ENCODE results near the gene ECM2. TPM values are rescaled to one million over a fixed set of nuclear protein-coding genes. Genes with fewer than 3 reads are reported as not detected.

ECM2 gene
- total and polyA plus RNA-seq, 8 donors: 0.56 to 3.2 (median 1.8) TPM

- no peaks in the 10 kb centered on the region for H3K36me3 ChIP-seq
- intact Hi-C loops (cut with DNase I): no loop called here
- WGBS, 2 donors: 84 to 86% methylated on average over 3 of the region's 3 CpGs
- ATAC-seq (no peak), DNase-seq (no peak), FAIRE-seq (no peak)
- H3K4me3 ChIP-seq: no peak overlapping the region
- no peaks in the 10 kb centered on the region for H3K9me3 ChIP-seq
- no peak overlapping the region for H3K27ac ChIP-seq
- TF ChIP-seq CTCF (IDR thresholded peaks at IDR 0.05): no peak
- no peaks in the 10 kb centered on the region for H3K4me1 ChIP-seq
- no peaks in the 10 kb centered on the region for H3K27me3 ChIP-seq
These were observed 61.2 kb downstream of the ECM2 start for GRCh38 chr9:92474587-92474986.

- no peaks in the 10 kb centered on the region for H3K27me3 ChIP-seq
- no peaks in the 10 kb centered on the region for H3K4me1 ChIP-seq
- no peak overlapping the region for H3K27ac ChIP-seq
- FAIRE-seq (no peak), DNase-seq (no peak), ATAC-seq (no peak)
- intact Hi-C loops (cut with DNase I): no loop called here
- H3K4me3 ChIP-seq: no peak overlapping the region
- 98% methylated on average over 2 of the region's 2 CpGs for WGBS, 2 donors
- H3K36me3 ChIP-seq: no peaks in the 10 kb centered on the region
- TF ChIP-seq CTCF (IDR thresholded peaks at IDR 0.05): no peak
- H3K9me3 ChIP-seq: no peaks in the 10 kb centered on the region
These were observed 67.6 kb downstream of the ECM2 start for GRCh38 chr9:92468206-92468605.

- 78 to 92% methylated on average over 2 of the region's 2 CpGs for WGBS, 2 donors
- Histone ChIP-seq H3K27me3 (no peaks in the 10 kb centered on the region), H3K27ac (no peak overlapping the region), H3K4me1 (no peaks in the 10 kb centered on the region), H3K4me3 (no peak overlapping the region), H3K36me3 (no peaks in the 10 kb centered on the region), H3K9me3 (no peaks in the 10 kb centered on the region)
- DNase-seq (no peak), FAIRE-seq (no peak), ATAC-seq (no peak)
- no peak for TF ChIP-seq CTCF (IDR thresholded peaks at IDR 0.05)
- intact Hi-C loops (cut with DNase I): no loop called here
These were observed 68.3 kb downstream of the ECM2 start for GRCh38 chr9:92467511-92467910.

GRCh38 chr9:92467041-92467440 is 68.7 kb downstream of the ECM2 start:
- Histone ChIP-seq H3K27me3 (no peaks in the 10 kb centered on the region), H3K36me3 (no peaks in the 10 kb centered on the region), H3K27ac (no peak overlapping the region), H3K4me1 (no peaks in the 10 kb centered on the region), H3K4me3 (no peak overlapping the region), H3K9me3 (no peaks in the 10 kb centered on the region)
- WGBS, 2 donors: 91 to 100% methylated on average over 1 of the region's 1 CpG
- no peak for FAIRE-seq
- no peak for DNase-seq
- no peak for TF ChIP-seq CTCF (IDR thresholded peaks at IDR 0.05)
- intact Hi-C loops (cut with DNase I): no loop called here
- no peak for ATAC-seq

- TF ChIP-seq CTCF (IDR thresholded peaks at IDR 0.05): no peak
- Histone ChIP-seq H3K9me3 (no peaks in the 10 kb centered on the region), H3K36me3 (no peaks in the 10 kb centered on the region), H3K27me3 (no peaks in the 10 kb centered on the region), H3K4me1 (no peaks in the 10 kb centered on the region), H3K4me3 (no peak overlapping the region), H3K27ac (no peak overlapping the region)
- ATAC-seq (peak in 1 of 4 donors; percentile 48), DNase-seq (no peak), FAIRE-seq (no peak)
- intact Hi-C loops (cut with DNase I): no loop called here
- WGBS, 2 donors: 53 to 54% methylated on average over 3 of the region's 3 CpGs
These were observed 71.8 kb downstream of the ECM2 start for GRCh38 chr9:92463984-92464383.
